H9 (cell line): ENCODE results near the gene SNX30. TPM values are rescaled to one million over a fixed set of nuclear protein-coding genes. Genes with fewer than 3 reads are reported as not detected.

Source experiments
- DNase-seq: peaks from one replicate; pipeline ENCODE4 v3.0.0-alpha.2; 2017
- H2AFZ ChIP-seq: one replicate; pipeline ENCODE4 v1.6.1; 2013; ENCODE audit warnings: mild to moderate bottlenecking, low read length, control low read depth, moderate library complexity
- H2AK5ac ChIP-seq: 2 replicates; pipeline ENCODE4 v1.6.1; 2013; ENCODE audit warnings: low read length, control low read depth, mixed read lengths; ENCODE audit not compliant: insufficient read length
- H2BK120ac ChIP-seq: one replicate; pipeline ENCODE4 v1.6.1; 2013; ENCODE audit warnings: low read depth, mild to moderate bottlenecking, low read length, control low read depth, inconsistent platforms; ENCODE audit not compliant: poor library complexity, severe bottlenecking
- H2BK12ac ChIP-seq: 2 replicates; pipeline ENCODE4 v1.6.1; 2013; ENCODE audit warnings: low read length, control low read depth, mixed read lengths, low read depth; ENCODE audit not compliant: insufficient read length
- H2BK15ac ChIP-seq: 2 replicates; pipeline ENCODE4 v1.6.1; 2013; ENCODE audit warnings: low read depth, low read length, control low read depth
- H2BK20ac ChIP-seq: one replicate; pipeline ENCODE4 v1.6.1; 2013; ENCODE audit warnings: low read depth, mild to moderate bottlenecking, low read length, control low read depth, inconsistent platforms; ENCODE audit not compliant: poor library complexity, severe bottlenecking
- H2BK5ac ChIP-seq: 2 replicates; pipeline ENCODE4 v1.6.1; 2013; ENCODE audit warnings: low read length, control low read depth, mixed read lengths; ENCODE audit not compliant: insufficient read length
- H3K14ac ChIP-seq: 2 replicates; pipeline ENCODE4 v1.6.1; 2013; ENCODE audit warnings: low read length, control low read depth; ENCODE audit not compliant: insufficient read depth
- H3K18ac ChIP-seq: 2 replicates; pipeline ENCODE4 v1.6.1; 2013; ENCODE audit warnings: low read depth, mild to moderate bottlenecking, mixed read lengths, low read length, control low read depth; ENCODE audit not compliant: insufficient read length
- H3K23ac ChIP-seq: 2 replicates; pipeline ENCODE4 v1.6.1; 2013; ENCODE audit warnings: low read length, control low read depth, mixed read lengths, low read depth; ENCODE audit not compliant: insufficient read length
- H3K23me2 ChIP-seq: 2 replicates; pipeline ENCODE4 v1.6.1; 2013; ENCODE audit warnings: low read depth, mild to moderate bottlenecking, mixed read lengths, low read length, control low read depth; ENCODE audit not compliant: insufficient read length, poor library complexity, severe bottlenecking
- H3K27ac ChIP-seq: 2 replicates; pipeline ENCODE4 v1.5.1; 2013; ENCODE audit warnings: low read length, control low read depth, mixed read lengths, low read depth; ENCODE audit not compliant: insufficient read length
- H3K27me3 ChIP-seq: 2 replicates; pipeline ENCODE4 v1.6.1; 2013; ENCODE audit warnings: low read length, control low read depth, inconsistent platforms; ENCODE audit not compliant: insufficient read depth
- H3K4ac ChIP-seq: 2 replicates; pipeline ENCODE4 v1.6.1; 2013; ENCODE audit warnings: low read depth, mild to moderate bottlenecking, control low read depth, inconsistent platforms, low read length, moderate library complexity
- H3K4me1 ChIP-seq: 2 replicates; pipeline ENCODE4 v1.6.1; 2013; ENCODE audit warnings: low read length, control low read depth, inconsistent platforms; ENCODE audit not compliant: insufficient read depth
- H3K4me2 ChIP-seq: 2 replicates; pipeline ENCODE4 v1.6.1; 2013; ENCODE audit warnings: low read length, control low read depth, mixed read lengths; ENCODE audit not compliant: insufficient read length, insufficient read depth
- H3K56ac ChIP-seq: 2 replicates; pipeline ENCODE4 v1.6.1; 2013; ENCODE audit warnings: low read depth, mild to moderate bottlenecking, mixed read lengths, low read length, control low read depth; ENCODE audit not compliant: insufficient read length
- H3K79me1 ChIP-seq: 2 replicates; pipeline ENCODE4 v1.6.1; 2013; ENCODE audit warnings: low read depth, mild to moderate bottlenecking, moderate library complexity, low read length, control low read depth, inconsistent platforms; ENCODE audit not compliant: insufficient read depth, poor library complexity, severe bottlenecking
- H3K79me2 ChIP-seq: 2 replicates; pipeline ENCODE4 v1.6.1; 2013; ENCODE audit warnings: low read length, control low read depth, inconsistent platforms; ENCODE audit not compliant: insufficient read depth
- H3K9ac ChIP-seq: 2 replicates; pipeline ENCODE4 v1.6.1; 2013; ENCODE audit warnings: low read length, control low read depth, mixed read lengths; ENCODE audit not compliant: insufficient read length; ENCODE audit errors: extremely low read depth
- H3K9me3 ChIP-seq: one replicate; pipeline ENCODE4 v1.6.1; 2013; ENCODE audit warnings: low read depth, low read length, inconsistent platforms; ENCODE audit not compliant: control insufficient read depth
- H3T11ph ChIP-seq: one replicate; pipeline ENCODE4 v1.6.1; 2013; ENCODE audit warnings: mild to moderate bottlenecking, low read length, control low read depth, inconsistent platforms
- H4K20me1 ChIP-seq: one replicate; pipeline ENCODE4 v1.6.1; 2013; ENCODE audit not compliant: control insufficient read depth, insufficient read length, insufficient read depth
- H4K5ac ChIP-seq: 2 replicates; pipeline ENCODE4 v1.6.1; 2013; ENCODE audit warnings: low read depth, mild to moderate bottlenecking, mixed read lengths, low read length, control low read depth; ENCODE audit not compliant: insufficient read length
- H4K8ac ChIP-seq: replicated peaks from 2 replicates; pipeline ENCODE4 v1.6.1; 2013; ENCODE audit warnings: low read length, control low read depth, mixed read lengths, low read depth; ENCODE audit not compliant: insufficient read length
- H4K91ac ChIP-seq: 2 replicates; pipeline ENCODE4 v1.6.1; 2013; ENCODE audit warnings: low read depth, mild to moderate bottlenecking, moderate library complexity, mixed read lengths, low read length, control low read depth; ENCODE audit not compliant: insufficient read length
- H3K27ac Mint-ChIP-seq, 3 experiments: 2 replicates in 2 of 3; 3 replicates in 1 of 3; pipeline ENCODE4 v1.8.0; 2020 to 2021; ENCODE audit warnings: mixed read lengths in 3 of 3, mild to moderate bottlenecking in 1 of 3, moderate library complexity in 1 of 3
- H3K27me3 Mint-ChIP-seq: 2 replicates; pipeline ENCODE4 v1.8.0; 2021; ENCODE audit warnings: low read depth, mild to moderate bottlenecking, moderate library complexity, mixed read lengths
- H3K36me3 Mint-ChIP-seq, 3 experiments: 2 replicates in 2 of 3; 3 replicates in 1 of 3; pipeline ENCODE4 v1.8.0; 2020 to 2021; ENCODE audit warnings: low read depth in 3 of 3, mixed read lengths in 3 of 3; ENCODE audit not compliant: insufficient read depth in 1 of 3
- H3K4me1 Mint-ChIP-seq, 2 experiments: 2 replicates each; pipeline ENCODE4 v1.8.0; 2020; ENCODE audit warnings: mixed read lengths in 2 of 2
- H3K4me3 Mint-ChIP-seq, 2 experiments: 2 replicates in 1 of 2; 3 replicates in 1 of 2; pipeline ENCODE4 v1.8.0; 2020 to 2021; ENCODE audit warnings: mild to moderate bottlenecking in 2 of 2, mixed read lengths in 2 of 2, moderate library complexity in 1 of 2
- H3K9me3 Mint-ChIP-seq, 2 experiments: 2 replicates in 1 of 2; 3 replicates in 1 of 2; pipeline ENCODE4 v1.8.0; 2020; ENCODE audit warnings: mild to moderate bottlenecking in 2 of 2, mixed read lengths in 2 of 2, moderate library complexity in 1 of 2
- WGBS: extraction: QIAGEN DNeasy Blood & Tissue Kit; methylation state at CpG from one replicate; pipeline ENCODE4 v1.1.7; 2013; ENCODE audit warnings: missing lambda C conversion rate, low lambda C conversion rate, mixed read lengths; ENCODE audit not compliant: insufficient read length; ENCODE audit errors: extremely low coverage; 5-methylcytosine and 5-hydroxymethylcytosine counted together
- total RNA-seq: library from RNA; stranded (reverse); gene quantifications from 2 replicates; pipeline ENCODE4 v1.2.1, GENCODE V29; 2021
- TF ChIP-seq, protein P1 (sequence below): fragments of 200-600 bp; sonication (generic); conservative IDR thresholded peaks from 3 replicates; pipeline ENCODE4 v1.8.0; 2021; ENCODE audit warnings: antibody characterized with exemption, mild to moderate bottlenecking

The SNX30 gene
- total RNA-seq, 1 experiment from 2014 or later: 10.3 TPM

DNA sequence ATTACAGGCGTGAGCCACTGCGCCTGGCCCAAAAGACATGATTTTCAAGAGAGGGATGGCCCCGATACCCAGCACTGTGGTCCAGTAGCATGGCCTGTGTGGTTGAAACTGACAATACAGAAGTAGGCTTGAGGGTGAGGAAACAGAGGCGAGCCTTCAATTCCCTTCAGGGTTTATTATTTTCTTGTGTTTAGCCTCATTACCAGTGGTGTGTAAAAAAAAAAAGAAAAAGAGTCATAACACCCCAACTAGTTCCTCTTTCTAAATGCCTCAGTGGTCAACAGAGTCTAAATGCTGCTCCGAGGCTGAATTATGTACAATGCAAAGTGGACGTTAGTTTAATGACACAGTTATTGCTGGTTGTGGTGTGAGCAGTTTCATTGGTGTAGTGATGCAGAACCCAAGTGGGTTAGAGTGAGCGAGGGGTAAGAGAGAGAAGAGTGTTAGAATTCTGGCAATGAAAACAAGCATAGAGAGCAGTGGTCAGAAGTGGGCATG, 58.8 kb downstream of the SNX30 start:
- H2BK12ac ChIP-seq: no peak overlapping the region

More for the DNA sequence above, 58.8 kb downstream of the SNX30 start:
- no peak overlapping the region for H3K14ac ChIP-seq
- no peak overlapping the region for H2BK15ac ChIP-seq
- H2AFZ ChIP-seq: no peak overlapping the region
- H3K27ac ChIP-seq: no peak overlapping the region
- H3K23ac ChIP-seq: no peak overlapping the region
- no peak overlapping the region for H3K9ac ChIP-seq
- Mint-ChIP-seq H3K4me3 (no peak overlapping the region), H3K4me1 (peaks cover 6 to 8% of the 10 kb centered on the region in 2 experiments), H3K27ac (no peak overlapping the region), H3K36me3 (peaks cover 5 to 19% (median 18%) of the 10 kb centered on the region in 3 experiments; a peak in 6 of 7 replicates), H3K9me3 (no peaks in the 10 kb centered on the region), H3K27me3 (no peaks in the 10 kb centered on the region)
- no peaks in the 10 kb centered on the region for H3K23me2 ChIP-seq
- no peak overlapping the region for H4K5ac ChIP-seq
- H3K79me1 ChIP-seq: no peaks in the 10 kb centered on the region
- no peak overlapping the region for H2BK5ac ChIP-seq
- H4K8ac ChIP-seq: no peak overlapping the region
- no peak for DNase-seq
- H3K79me2 ChIP-seq: peaks cover 5% of the 10 kb centered on the region; the same call in 1 of the 2 replicates
- H2AK5ac ChIP-seq: no peak overlapping the region
- H3K9me3 ChIP-seq: no peaks in the 10 kb centered on the region
- no peak overlapping the region for H2BK20ac ChIP-seq
- WGBS: no CpG with 5 or more reads among the region's 7 CpGs
- H4K20me1 ChIP-seq: peaks cover 3% of the 10 kb centered on the region
- no peak overlapping the region for H3K4me2 ChIP-seq
- no peak overlapping the region for H3T11ph ChIP-seq
- H3K4me1 ChIP-seq: peaks cover 7% of the 10 kb centered on the region; the same call in 1 of the 2 replicates
- no peak overlapping the region for H2BK120ac ChIP-seq
- H3K56ac ChIP-seq: no peak overlapping the region
- no peak overlapping the region for H3K4ac ChIP-seq
- no peak overlapping the region for H4K91ac ChIP-seq
- no peaks in the 10 kb centered on the region for H3K27me3 ChIP-seq
- H3K18ac ChIP-seq: no peak overlapping the region
- TF ChIP-seq, protein P1, sequence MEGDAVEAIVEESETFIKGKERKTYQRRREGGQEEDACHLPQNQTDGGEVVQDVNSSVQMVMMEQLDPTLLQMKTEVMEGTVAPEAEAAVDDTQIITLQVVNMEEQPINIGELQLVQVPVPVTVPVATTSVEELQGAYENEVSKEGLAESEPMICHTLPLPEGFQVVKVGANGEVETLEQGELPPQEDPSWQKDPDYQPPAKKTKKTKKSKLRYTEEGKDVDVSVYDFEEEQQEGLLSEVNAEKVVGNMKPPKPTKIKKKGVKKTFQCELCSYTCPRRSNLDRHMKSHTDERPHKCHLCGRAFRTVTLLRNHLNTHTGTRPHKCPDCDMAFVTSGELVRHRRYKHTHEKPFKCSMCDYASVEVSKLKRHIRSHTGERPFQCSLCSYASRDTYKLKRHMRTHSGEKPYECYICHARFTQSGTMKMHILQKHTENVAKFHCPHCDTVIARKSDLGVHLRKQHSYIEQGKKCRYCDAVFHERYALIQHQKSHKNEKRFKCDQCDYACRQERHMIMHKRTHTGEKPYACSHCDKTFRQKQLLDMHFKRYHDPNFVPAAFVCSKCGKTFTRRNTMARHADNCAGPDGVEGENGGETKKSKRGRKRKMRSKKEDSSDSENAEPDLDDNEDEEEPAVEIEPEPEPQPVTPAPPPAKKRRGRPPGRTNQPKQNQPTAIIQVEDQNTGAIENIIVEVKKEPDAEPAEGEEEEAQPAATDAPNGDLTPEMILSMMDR: no peak
